ENCODE results near the gene ANKRD39. TPM values are rescaled to one million over a fixed set of nuclear protein-coding genes. Genes with fewer than 3 reads are reported as not detected.

Gene ANKRD39
- total and polyA plus RNA-seq, 2 experiments from 2014 or later = 17.5 to 32.0 TPM

DNA sequence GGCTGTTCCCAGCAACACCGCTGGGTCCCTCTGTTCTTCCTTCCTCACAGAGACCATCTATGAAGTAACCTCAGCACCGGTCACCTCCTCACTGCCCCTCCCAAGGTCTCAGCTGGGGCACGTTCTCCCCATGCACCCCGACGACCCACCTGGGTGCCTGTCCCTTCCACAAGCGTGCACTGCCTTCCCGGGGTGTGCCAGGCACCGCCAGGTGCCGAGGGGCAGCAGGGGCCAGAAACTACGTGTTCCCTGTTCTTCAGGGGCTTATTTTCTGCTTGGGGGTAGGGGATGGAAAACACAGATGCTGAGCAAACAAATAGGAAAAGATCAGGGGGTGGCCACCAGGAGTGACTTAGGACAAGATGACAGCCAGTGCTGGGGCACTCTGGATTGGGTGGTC is 42.4 kb upstream of the ANKRD39 start:
- Histone ChIP-seq H4K20me1 (replicated peaks; ENCODE audit: insufficient read depth) (no peaks in the 10 kb centered on the region), H3K27ac (ENCODE audit: low read depth) (no peak overlapping the region), H3K4me1 (ENCODE audit: insufficient read depth) (peaks cover 6% of the 10 kb centered on the region), H3K27me3 (ENCODE audit: insufficient read depth) (no peaks in the 10 kb centered on the region), H3K4me2 (no peak overlapping the region), H3K9me2 (ENCODE audit: insufficient read depth) (no peaks in the 10 kb centered on the region), H2AFZ (peak overlapping the region; percentile 7; the same call in 1 of the 2 replicates), H3K79me2 (replicated peaks; ENCODE audit: insufficient read depth) (no peaks in the 10 kb centered on the region), H3K4me3 (no peak overlapping the region), H3K36me3 (ENCODE audit: insufficient read depth) (no peaks in the 10 kb centered on the region), H3F3A (replicated peaks; ENCODE audit: low read depth) (no peaks in the 10 kb centered on the region)
- Mint-ChIP-seq H3K36me3 (ENCODE audit: low read depth) (no peaks in the 10 kb centered on the region), H3K9me3 (no peaks in the 10 kb centered on the region), H3K4me3 (no peak overlapping the region), H3K4me1 (peaks cover 16% of the 10 kb centered on the region), H3K27ac (no peak overlapping the region), H3K27me3 (ENCODE audit: insufficient read depth, low read depth, poor library complexity) (peaks cover 8% of the 10 kb centered on the region)
- ATAC-seq (no peak), DNase-seq (ENCODE audit: low spot score) (no peak)
- TF ChIP-seq, protein P1, sequence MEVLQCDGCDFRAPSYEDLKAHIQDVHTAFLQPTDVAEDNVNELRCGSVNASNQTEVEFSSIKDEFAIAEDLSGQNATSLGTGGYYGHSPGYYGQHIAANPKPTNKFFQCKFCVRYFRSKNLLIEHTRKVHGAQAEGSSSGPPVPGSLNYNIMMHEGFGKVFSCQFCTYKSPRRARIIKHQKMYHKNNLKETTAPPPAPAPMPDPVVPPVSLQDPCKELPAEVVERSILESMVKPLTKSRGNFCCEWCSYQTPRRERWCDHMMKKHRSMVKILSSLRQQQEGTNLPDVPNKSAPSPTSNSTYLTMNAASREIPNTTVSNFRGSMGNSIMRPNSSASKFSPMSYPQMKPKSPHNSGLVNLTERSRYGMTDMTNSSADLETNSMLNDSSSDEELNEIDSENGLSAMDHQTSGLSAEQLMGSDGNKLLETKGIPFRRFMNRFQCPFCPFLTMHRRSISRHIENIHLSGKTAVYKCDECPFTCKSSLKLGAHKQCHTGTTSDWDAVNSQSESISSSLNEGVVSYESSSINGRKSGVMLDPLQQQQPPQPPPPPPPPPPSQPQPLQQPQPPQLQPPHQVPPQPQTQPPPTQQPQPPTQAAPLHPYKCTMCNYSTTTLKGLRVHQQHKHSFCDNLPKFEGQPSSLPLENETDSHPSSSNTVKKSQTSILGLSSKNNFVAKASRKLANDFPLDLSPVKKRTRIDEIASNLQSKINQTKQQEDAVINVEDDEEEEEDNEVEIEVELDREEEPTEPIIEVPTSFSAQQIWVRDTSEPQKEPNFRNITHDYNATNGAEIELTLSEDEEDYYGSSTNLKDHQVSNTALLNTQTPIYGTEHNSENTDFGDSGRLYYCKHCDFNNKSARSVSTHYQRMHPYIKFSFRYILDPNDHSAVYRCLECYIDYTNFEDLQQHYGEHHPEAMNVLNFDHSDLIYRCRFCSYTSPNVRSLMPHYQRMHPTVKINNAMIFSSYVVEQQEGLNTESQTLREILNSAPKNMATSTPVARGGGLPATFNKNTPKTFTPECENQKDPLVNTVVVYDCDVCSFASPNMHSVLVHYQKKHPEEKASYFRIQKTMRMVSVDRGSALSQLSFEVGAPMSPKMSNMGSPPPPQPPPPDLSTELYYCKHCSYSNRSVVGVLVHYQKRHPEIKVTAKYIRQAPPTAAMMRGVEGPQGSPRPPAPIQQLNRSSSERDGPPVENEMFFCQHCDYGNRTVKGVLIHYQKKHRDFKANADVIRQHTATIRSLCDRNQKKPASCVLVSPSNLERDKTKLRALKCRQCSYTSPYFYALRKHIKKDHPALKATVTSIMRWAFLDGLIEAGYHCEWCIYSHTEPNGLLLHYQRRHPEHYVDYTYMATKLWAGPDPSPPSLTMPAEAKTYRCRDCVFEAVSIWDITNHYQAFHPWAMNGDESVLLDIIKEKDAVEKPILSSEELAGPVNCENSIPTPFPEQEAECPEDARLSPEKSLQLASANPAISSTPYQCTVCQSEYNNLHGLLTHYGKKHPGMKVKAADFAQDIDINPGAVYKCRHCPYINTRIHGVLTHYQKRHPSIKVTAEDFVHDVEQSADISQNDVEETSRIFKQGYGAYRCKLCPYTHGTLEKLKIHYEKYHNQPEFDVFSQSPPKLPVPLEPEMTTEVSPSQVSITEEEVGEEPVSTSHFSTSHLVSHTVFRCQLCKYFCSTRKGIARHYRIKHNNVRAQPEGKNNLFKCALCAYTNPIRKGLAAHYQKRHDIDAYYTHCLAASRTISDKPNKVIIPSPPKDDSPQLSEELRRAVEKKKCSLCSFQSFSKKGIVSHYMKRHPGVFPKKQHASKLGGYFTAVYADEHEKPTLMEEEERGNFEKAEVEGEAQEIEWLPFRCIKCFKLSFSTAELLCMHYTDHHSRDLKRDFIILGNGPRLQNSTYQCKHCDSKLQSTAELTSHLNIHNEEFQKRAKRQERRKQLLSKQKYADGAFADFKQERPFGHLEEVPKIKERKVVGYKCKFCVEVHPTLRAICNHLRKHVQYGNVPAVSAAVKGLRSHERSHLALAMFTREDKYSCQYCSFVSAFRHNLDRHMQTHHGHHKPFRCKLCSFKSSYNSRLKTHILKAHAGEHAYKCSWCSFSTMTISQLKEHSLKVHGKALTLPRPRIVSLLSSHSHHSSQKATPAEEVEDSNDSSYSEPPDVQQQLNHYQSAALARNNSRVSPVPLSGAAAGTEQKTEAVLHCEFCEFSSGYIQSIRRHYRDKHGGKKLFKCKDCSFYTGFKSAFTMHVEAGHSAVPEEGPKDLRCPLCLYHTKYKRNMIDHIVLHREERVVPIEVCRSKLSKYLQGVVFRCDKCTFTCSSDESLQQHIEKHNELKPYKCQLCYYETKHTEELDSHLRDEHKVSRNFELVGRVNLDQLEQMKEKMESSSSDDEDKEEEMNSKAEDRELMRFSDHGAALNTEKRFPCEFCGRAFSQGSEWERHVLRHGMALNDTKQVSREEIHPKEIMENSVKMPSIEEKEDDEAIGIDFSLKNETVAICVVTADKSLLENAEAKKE (CRISPR knock-in tag; IDR thresholded peaks at IDR 0.05) = no peak
- TF ChIP-seq ZNF114 (CRISPR knock-in tag; IDR thresholded peaks at IDR 0.05) (no peak), ZNF331 (CRISPR knock-in tag; IDR thresholded peaks at IDR 0.05; ENCODE audit: low read depth) (no peak), EZH2 (IDR thresholded peaks at IDR 0.05; ENCODE audit: low read depth, unreplicated experiment) (no peak), JUNB (IDR thresholded peaks at IDR 0.05; ENCODE audit: unreplicated experiment) (no peak), POLR2AphosphoS5 (IDR thresholded peaks at IDR 0.05; ENCODE audit: low read depth) (no peak), STAT1 (IDR thresholded peaks at IDR 0.05; ENCODE audit: unreplicated experiment) (no peak), NANOG (IDR thresholded peaks at IDR 0.05; ENCODE audit: borderline replicate concordance) (no peak), EZH2phosphoT487 (IDR thresholded peaks at IDR 0.05; ENCODE audit: unreplicated experiment) (no peak), CREB1 (CRISPR knock-in tag; IDR thresholded peaks at IDR 0.05; ENCODE audit: low read depth) (no peak)
- TF ChIP-seq, protein P2, sequence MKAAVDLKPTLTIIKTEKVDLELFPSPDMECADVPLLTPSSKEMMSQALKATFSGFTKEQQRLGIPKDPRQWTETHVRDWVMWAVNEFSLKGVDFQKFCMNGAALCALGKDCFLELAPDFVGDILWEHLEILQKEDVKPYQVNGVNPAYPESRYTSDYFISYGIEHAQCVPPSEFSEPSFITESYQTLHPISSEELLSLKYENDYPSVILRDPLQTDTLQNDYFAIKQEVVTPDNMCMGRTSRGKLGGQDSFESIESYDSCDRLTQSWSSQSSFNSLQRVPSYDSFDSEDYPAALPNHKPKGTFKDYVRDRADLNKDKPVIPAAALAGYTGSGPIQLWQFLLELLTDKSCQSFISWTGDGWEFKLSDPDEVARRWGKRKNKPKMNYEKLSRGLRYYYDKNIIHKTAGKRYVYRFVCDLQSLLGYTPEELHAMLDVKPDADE (IDR thresholded peaks at IDR 0.05) = no peak
- TF ChIP-seq, protein P3, sequence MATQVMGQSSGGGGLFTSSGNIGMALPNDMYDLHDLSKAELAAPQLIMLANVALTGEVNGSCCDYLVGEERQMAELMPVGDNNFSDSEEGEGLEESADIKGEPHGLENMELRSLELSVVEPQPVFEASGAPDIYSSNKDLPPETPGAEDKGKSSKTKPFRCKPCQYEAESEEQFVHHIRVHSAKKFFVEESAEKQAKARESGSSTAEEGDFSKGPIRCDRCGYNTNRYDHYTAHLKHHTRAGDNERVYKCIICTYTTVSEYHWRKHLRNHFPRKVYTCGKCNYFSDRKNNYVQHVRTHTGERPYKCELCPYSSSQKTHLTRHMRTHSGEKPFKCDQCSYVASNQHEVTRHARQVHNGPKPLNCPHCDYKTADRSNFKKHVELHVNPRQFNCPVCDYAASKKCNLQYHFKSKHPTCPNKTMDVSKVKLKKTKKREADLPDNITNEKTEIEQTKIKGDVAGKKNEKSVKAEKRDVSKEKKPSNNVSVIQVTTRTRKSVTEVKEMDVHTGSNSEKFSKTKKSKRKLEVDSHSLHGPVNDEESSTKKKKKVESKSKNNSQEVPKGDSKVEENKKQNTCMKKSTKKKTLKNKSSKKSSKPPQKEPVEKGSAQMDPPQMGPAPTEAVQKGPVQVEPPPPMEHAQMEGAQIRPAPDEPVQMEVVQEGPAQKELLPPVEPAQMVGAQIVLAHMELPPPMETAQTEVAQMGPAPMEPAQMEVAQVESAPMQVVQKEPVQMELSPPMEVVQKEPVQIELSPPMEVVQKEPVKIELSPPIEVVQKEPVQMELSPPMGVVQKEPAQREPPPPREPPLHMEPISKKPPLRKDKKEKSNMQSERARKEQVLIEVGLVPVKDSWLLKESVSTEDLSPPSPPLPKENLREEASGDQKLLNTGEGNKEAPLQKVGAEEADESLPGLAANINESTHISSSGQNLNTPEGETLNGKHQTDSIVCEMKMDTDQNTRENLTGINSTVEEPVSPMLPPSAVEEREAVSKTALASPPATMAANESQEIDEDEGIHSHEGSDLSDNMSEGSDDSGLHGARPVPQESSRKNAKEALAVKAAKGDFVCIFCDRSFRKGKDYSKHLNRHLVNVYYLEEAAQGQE (IDR thresholded peaks at IDR 0.05; ENCODE audit: unreplicated experiment) = no peak
- TF ChIP-seq, protein P4, sequence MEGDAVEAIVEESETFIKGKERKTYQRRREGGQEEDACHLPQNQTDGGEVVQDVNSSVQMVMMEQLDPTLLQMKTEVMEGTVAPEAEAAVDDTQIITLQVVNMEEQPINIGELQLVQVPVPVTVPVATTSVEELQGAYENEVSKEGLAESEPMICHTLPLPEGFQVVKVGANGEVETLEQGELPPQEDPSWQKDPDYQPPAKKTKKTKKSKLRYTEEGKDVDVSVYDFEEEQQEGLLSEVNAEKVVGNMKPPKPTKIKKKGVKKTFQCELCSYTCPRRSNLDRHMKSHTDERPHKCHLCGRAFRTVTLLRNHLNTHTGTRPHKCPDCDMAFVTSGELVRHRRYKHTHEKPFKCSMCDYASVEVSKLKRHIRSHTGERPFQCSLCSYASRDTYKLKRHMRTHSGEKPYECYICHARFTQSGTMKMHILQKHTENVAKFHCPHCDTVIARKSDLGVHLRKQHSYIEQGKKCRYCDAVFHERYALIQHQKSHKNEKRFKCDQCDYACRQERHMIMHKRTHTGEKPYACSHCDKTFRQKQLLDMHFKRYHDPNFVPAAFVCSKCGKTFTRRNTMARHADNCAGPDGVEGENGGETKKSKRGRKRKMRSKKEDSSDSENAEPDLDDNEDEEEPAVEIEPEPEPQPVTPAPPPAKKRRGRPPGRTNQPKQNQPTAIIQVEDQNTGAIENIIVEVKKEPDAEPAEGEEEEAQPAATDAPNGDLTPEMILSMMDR (conservative IDR thresholded peaks at IDR 0.05; ENCODE audit: low read depth in 2 of 2) = no peak

Measured in GM23338 (cell line).